IMR-90 (cell line): ENCODE results near the gene POLR3A. TPM values are rescaled to one million over a fixed set of nuclear protein-coding genes. Genes with fewer than 3 reads are reported as not detected.
"Not testable (repeated sequence)": the region's sequence is repeated elsewhere in the genome, so short reads cannot be mapped to it uniquely, and the experiment has no call there.

Experiments
- ATAC-seq: fragments of 200-7000 bp; cut with Tn5 transposase; 2 replicates; pipeline ENCODE4 v1.9.1; 2020; ENCODE audit warnings: low read depth, mild to moderate bottlenecking, moderate library complexity
- BruUV-seq: library from RNA; stranded (reverse); fragments of 400-500 nt; replicated peaks from 2 replicates; lab custom pipeline; 2021; lab: Mats Ljungman, UMichigan
- CTCF ChIA-PET: fragments of 300-600 bp; formaldehyde crosslinking; extraction: SDS; loops from one replicate; lab custom pipeline; 2021; ENCODE audit warnings: antibody characterized with exemption; lab: Yijun Ruan, JAX
- POLR2A ChIA-PET: fragments of 300-600 bp; sonication (Branson Sonifier 250); formaldehyde crosslinking; loops from one replicate; lab custom pipeline; 2022; ENCODE audit warnings: antibody characterized with exemption; ENCODE audit not compliant: unreplicated experiment; lab: Charles Lee
- DNase-seq: peaks from one replicate; pipeline ENCODE4 v3.0.0; 2013
- H2AFZ ChIP-seq: replicated peaks from 2 replicates; pipeline ENCODE3; 2013; ENCODE audit warnings: low read length, mild to moderate bottlenecking; ENCODE audit not compliant: poor library complexity
- H2AK5ac ChIP-seq: 2 replicates; pipeline ENCODE4 v1.6.1; 2013; ENCODE audit warnings: low read depth, low read length, inconsistent platforms
- H2AK9ac ChIP-seq: replicated peaks from 2 replicates; pipeline ENCODE3; 2013; ENCODE audit warnings: mild to moderate bottlenecking, low read depth, low read length, moderate library complexity; ENCODE audit not compliant: poor library complexity
- H2BK120ac ChIP-seq: 2 replicates; pipeline ENCODE4 v1.6.1; 2013; ENCODE audit warnings: low read depth, low read length, inconsistent platforms
- H2BK15ac ChIP-seq: 3 replicates; pipeline ENCODE4 v1.6.1; 2013; ENCODE audit warnings: low read depth, low read length, inconsistent platforms
- H2BK20ac ChIP-seq: 2 replicates; pipeline ENCODE4 v1.6.1; 2013; ENCODE audit warnings: low read depth, mild to moderate bottlenecking, inconsistent platforms, low read length, moderate library complexity
- H2BK5ac ChIP-seq: 2 replicates; pipeline ENCODE4 v1.6.1; 2013; ENCODE audit warnings: mild to moderate bottlenecking, low read depth, low read length, inconsistent platforms; ENCODE audit not compliant: poor library complexity, severe bottlenecking
- H3K14ac ChIP-seq: replicated peaks from 2 replicates; pipeline ENCODE4 v1.6.1; 2013; ENCODE audit warnings: low read depth, low read length, inconsistent platforms
- H3K18ac ChIP-seq: 2 replicates; pipeline ENCODE4 v1.6.1; 2013; ENCODE audit warnings: low read depth, low read length, control low read depth
- H3K23ac ChIP-seq: 2 replicates; pipeline ENCODE4 v1.6.1; 2013; ENCODE audit warnings: low read depth, low read length, inconsistent platforms
- H3K27ac ChIP-seq: 2 replicates; pipeline ENCODE4 v1.5.1; 2013; ENCODE audit warnings: mild to moderate bottlenecking, control low read depth, low read length; ENCODE audit not compliant: insufficient read depth
- H3K27me3 ChIP-seq: 2 replicates; pipeline ENCODE4 v1.6.1; 2013; ENCODE audit warnings: low read length; ENCODE audit not compliant: control insufficient read depth, insufficient read depth
- H3K36me3 ChIP-seq: 2 replicates; pipeline ENCODE4 v1.6.1; 2013; ENCODE audit warnings: low read length, mixed read lengths; ENCODE audit not compliant: control insufficient read depth, insufficient read depth
- H3K4ac ChIP-seq: 2 replicates; pipeline ENCODE4 v1.6.1; 2013; ENCODE audit warnings: low read depth, low read length, inconsistent platforms
- H3K4me1 ChIP-seq: 2 replicates; pipeline ENCODE4 v1.6.1; 2013; ENCODE audit warnings: low read length, mixed read lengths; ENCODE audit not compliant: control insufficient read depth, insufficient read depth
- H3K4me2 ChIP-seq: 2 replicates; pipeline ENCODE4 v1.6.1; 2013; ENCODE audit warnings: low read depth, mild to moderate bottlenecking, control low read depth, low read length, moderate library complexity
- H3K4me3 ChIP-seq: 2 replicates; pipeline ENCODE4 v1.5.1; 2013; ENCODE audit warnings: low read depth, mild to moderate bottlenecking, control low read depth, low read length, moderate library complexity; ENCODE audit not compliant: insufficient read depth
- H3K56ac ChIP-seq: 2 replicates; pipeline ENCODE4 v1.6.1; 2013; ENCODE audit warnings: low read length, inconsistent platforms; ENCODE audit not compliant: insufficient read depth; ENCODE audit errors: extremely low read depth
- H3K79me1 ChIP-seq, 2 experiments: 2 replicates each; pipeline ENCODE4 v1.6.1; 2013; ENCODE audit warnings: low read length in 2 of 2, inconsistent platforms in 1 of 2, low read depth in 1 of 2
- H3K9ac ChIP-seq: 2 replicates; pipeline ENCODE4 v1.6.1; 2013; ENCODE audit warnings: low read depth, low read length, control low read depth
- H3K9me1 ChIP-seq: 2 replicates; pipeline ENCODE4 v1.6.1; 2013; ENCODE audit warnings: low read length, inconsistent platforms; ENCODE audit not compliant: insufficient read depth
- H3K9me3 ChIP-seq: 2 replicates; pipeline ENCODE4 v1.6.1; 2013; ENCODE audit warnings: low read length; ENCODE audit not compliant: control insufficient read depth, insufficient read depth
- H4K20me1 ChIP-seq: 2 replicates; pipeline ENCODE4 v1.6.1; 2013; ENCODE audit warnings: low read length, inconsistent platforms; ENCODE audit not compliant: insufficient read depth
- H4K5ac ChIP-seq: 2 replicates; pipeline ENCODE4 v1.6.1; 2013; ENCODE audit warnings: mild to moderate bottlenecking, low read depth, low read length, control low read depth
- H4K8ac ChIP-seq, 2 experiments: 2 replicates each; pipeline ENCODE4 v1.6.1; 2013; ENCODE audit warnings: low read depth in 2 of 2, low read length in 2 of 2, control low read depth in 1 of 2, inconsistent platforms in 1 of 2
- H4K91ac ChIP-seq: 2 replicates; pipeline ENCODE4 v1.6.1; 2013; ENCODE audit warnings: low read depth, low read length, inconsistent platforms; ENCODE audit not compliant: insufficient read depth
- WGBS, 2 experiments: methylation state at CpG; one replicate each; pipeline versions ENCODE4 v1.1.5 to v1.1.7; 2013; ENCODE audit warnings: missing lambda C conversion rate in 2 of 2; ENCODE audit not compliant: insufficient read length in 1 of 2; ENCODE audit errors: extremely low coverage in 2 of 2; 5-methylcytosine and 5-hydroxymethylcytosine counted together
- dilution Hi-C: fragments of 300-500 bp; cut with HindIII; formaldehyde crosslinking; loops from one replicate; pipeline ENCODE4 v1.14.3; 2018; ENCODE audit warnings: low sequenced_read_pairs; ENCODE audit not compliant: unreplicated experiment
- in situ Hi-C: fragments of 300-500 bp; cut with MboI; formaldehyde crosslinking; loops from 3 replicates; pipeline ENCODE4 v1.14.3; 2019; ENCODE audit warnings: low sequenced_read_pairs, inconsistent platforms, mixed read lengths
- intact Hi-C: fragments of 100-400 bp; cut with micrococcal nuclease; formaldehyde crosslinking; loops from 2 replicates; pipeline ENCODE4 v1.10.0; 2022
- polyA plus RNA-seq, 3 experiments: library from polyadenylated mRNA; depleted of rRNA; stranded (reverse); fragments of >200 nt; gene quantifications; 2 replicates each; pipeline ENCODE4 v1.2.3, GENCODE V29; 2012; ENCODE audit warnings: low replicate concordance in 1 of 3
- total RNA-seq: library from RNA; depleted of rRNA; stranded (reverse); fragments of >200 nt; gene quantifications from 2 replicates; pipeline ENCODE4 v1.2.3, GENCODE V29; 2012

POLR3A gene
- total and polyA plus RNA-seq, 2 of the 4 experiments (the other 2 are of a cell fraction) = 11.9 to 24.4 TPM

DNA sequence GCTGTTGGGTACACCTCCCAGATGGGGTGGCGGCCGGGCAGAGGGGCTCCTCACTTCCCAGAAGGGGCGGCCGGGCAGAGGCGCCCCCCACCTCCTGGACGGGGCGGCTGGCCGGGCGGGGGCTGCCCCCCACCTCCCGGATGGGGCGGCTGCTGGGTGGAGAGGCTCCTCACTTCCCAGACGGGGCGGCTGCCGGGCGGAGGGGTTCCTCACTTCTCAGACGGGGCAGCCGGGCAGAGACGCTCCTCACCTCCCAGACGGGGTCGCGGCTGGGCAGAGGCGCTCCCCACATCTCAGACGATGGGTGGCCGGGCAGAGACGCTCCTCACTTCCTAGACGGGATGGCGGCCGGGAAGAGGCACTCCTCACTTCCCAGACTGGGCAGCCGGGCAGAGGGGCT is 46.5 kb upstream of the POLR3A start:
- H3K9me1 ChIP-seq, H4K8ac ChIP-seq, H2AK9ac ChIP-seq, H4K91ac ChIP-seq, H2BK5ac ChIP-seq, dilution Hi-C loops, H3K4me3 ChIP-seq, H2AK5ac ChIP-seq, H3K9me3 ChIP-seq, H3K4me2 ChIP-seq, BruUV-seq, H2BK120ac ChIP-seq, H3K79me1 ChIP-seq, H3K14ac ChIP-seq, H2BK20ac ChIP-seq, ATAC-seq, CTCF ChIA-PET, H3K23ac ChIP-seq, intact Hi-C loops, H2AFZ ChIP-seq, H4K20me1 ChIP-seq, H3K27ac ChIP-seq, H2BK15ac ChIP-seq, H4K5ac ChIP-seq, H3K18ac ChIP-seq, H3K9ac ChIP-seq, H3K56ac ChIP-seq, H3K36me3 ChIP-seq, H3K4ac ChIP-seq, DNase-seq, POLR2A ChIA-PET, H3K4me1 ChIP-seq, in situ Hi-C loops: not testable (repeated sequence)
- H3K27me3 ChIP-seq = peaks cover 24% of the 10 kb centered on the region
- WGBS, 2 experiments = no CpG with 5 or more reads among the region's 29 CpGs
